Colonic mucosa (tissue), 4 donors: ENCODE measurements around the gene PTPN18. TPM values are rescaled to one million over a fixed set of nuclear protein-coding genes. Genes with fewer than 3 reads are reported as not detected.

Experiments
- DNase-seq: peaks from one replicate; pipeline ENCODE4 v3.0.0-alpha.2; 2020
- H3K27ac ChIP-seq: fragments of 200-600 bp; one replicate; pipeline ENCODE4 v1.8.0; 2021
- H3K27me3 ChIP-seq: fragments of 200-600 bp; one replicate; pipeline ENCODE4 v1.8.0; 2021
- H3K36me3 ChIP-seq: fragments of 200-600 bp; one replicate; pipeline ENCODE4 v1.8.0; 2021
- H3K4me1 ChIP-seq: fragments of 200-600 bp; one replicate; pipeline ENCODE4 v1.8.0; 2021; ENCODE audit warnings: mild to moderate bottlenecking
- H3K4me3 ChIP-seq: fragments of 200-600 bp; one replicate; pipeline ENCODE4 v1.8.0; 2021
- H3K9ac ChIP-seq, 2 donors: one replicate each; pipeline ENCODE4 v1.7.0; 2013; ENCODE audit warnings: control low read depth in 2 of 2, low read depth in 2 of 2, low read length in 2 of 2
- H3K9me3 ChIP-seq: fragments of 200-600 bp; one replicate; pipeline ENCODE4 v1.8.0; 2021
- intact Hi-C: fragments of 100-400 bp; cut with DNase I; formaldehyde crosslinking; loops from one replicate; pipeline ENCODE4 v1.14.1; 2022
- total RNA-seq, 2 donors: library from RNA; stranded (reverse); fragmentation: NEBNext Ultra II Directional in 1 of 2; extraction: Animal tissue kit (Norgen Biotek cat#: 25700) in 1 of 2; gene quantifications; one replicate each; pipeline ENCODE4 v1.2.1, GENCODE V29; 2021
- TF ChIP-seq, protein P1 (sequence below): fragments of 200-600 bp; IDR thresholded peaks from one replicate; pipeline ENCODE4 v1.8.0; 2022; ENCODE audit warnings: antibody characterized with exemption, mild to moderate bottlenecking
- donor health status: healthy.
- donor health status: DM: no; HTN: no; CAD: no.
- donor health status: DM: no; HTN: no; CAD: no.

PTPN18 gene
- total RNA-seq, 2 donors from 2014 or later: 85.0 to 160 TPM

DNA sequence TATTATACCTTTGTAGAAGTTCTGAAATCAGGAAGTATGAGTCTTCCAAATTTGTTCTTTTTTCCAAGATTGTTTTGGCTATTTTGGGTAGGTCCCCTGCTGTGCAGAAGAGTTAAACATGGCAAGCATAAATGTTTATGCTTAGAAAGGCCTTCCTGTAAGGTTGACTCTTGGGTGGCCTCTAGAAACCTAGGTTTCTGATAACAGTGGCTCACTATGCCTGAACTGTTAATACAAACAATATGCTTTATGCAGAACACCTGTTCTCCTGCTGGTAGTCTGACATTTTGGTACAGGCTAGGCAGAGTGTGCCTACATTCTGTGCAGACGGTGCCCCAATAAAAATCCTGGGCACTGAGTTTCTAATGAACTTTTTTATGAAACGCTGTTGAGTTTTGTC lies 10.1 kb downstream of the PTPN18 start:
- Histone ChIP-seq H3K4me1 (no peaks in the 10 kb centered on the region), H3K4me3 (no peak overlapping the region), H3K27me3 (no peaks in the 10 kb centered on the region), H3K27ac (no peak overlapping the region), H3K9ac (no peak overlapping the region), H3K9me3 (no peaks in the 10 kb centered on the region), H3K36me3 (no peaks in the 10 kb centered on the region)
- intact Hi-C loops: no loop called here
- TF ChIP-seq, protein P1, sequence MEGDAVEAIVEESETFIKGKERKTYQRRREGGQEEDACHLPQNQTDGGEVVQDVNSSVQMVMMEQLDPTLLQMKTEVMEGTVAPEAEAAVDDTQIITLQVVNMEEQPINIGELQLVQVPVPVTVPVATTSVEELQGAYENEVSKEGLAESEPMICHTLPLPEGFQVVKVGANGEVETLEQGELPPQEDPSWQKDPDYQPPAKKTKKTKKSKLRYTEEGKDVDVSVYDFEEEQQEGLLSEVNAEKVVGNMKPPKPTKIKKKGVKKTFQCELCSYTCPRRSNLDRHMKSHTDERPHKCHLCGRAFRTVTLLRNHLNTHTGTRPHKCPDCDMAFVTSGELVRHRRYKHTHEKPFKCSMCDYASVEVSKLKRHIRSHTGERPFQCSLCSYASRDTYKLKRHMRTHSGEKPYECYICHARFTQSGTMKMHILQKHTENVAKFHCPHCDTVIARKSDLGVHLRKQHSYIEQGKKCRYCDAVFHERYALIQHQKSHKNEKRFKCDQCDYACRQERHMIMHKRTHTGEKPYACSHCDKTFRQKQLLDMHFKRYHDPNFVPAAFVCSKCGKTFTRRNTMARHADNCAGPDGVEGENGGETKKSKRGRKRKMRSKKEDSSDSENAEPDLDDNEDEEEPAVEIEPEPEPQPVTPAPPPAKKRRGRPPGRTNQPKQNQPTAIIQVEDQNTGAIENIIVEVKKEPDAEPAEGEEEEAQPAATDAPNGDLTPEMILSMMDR: no peak
- DNase-seq: no peak

DNA sequence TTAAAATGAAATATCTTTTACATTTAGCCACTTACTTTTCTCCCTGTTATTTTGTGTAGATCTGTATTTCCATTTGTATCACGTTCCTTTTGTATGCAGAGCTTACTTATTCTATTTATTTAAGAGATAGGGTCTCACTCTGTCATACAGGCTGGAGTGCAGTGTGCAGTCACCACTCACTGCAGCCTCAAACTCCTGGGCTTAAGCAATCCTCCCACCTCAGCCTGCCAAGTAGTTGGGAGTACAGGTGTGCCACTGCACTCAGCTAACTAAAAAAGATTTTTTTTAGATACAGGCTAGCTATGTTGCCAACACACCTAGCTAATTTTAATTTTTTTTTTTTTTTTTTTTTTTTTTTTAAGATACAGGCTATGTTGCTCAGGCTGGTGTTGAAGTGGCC lies 10.9 kb downstream of the PTPN18 start:
- Histone ChIP-seq H3K4me1 (no peaks in the 10 kb centered on the region), H3K9me3 (no peaks in the 10 kb centered on the region), H3K9ac (no peak overlapping the region), H3K27ac (no peak overlapping the region), H3K36me3 (no peaks in the 10 kb centered on the region), H3K27me3 (no peaks in the 10 kb centered on the region), H3K4me3 (no peak overlapping the region)
- TF ChIP-seq, protein P1: no peak
- intact Hi-C loops: no loop called here
- DNase-seq: no peak

DNA sequence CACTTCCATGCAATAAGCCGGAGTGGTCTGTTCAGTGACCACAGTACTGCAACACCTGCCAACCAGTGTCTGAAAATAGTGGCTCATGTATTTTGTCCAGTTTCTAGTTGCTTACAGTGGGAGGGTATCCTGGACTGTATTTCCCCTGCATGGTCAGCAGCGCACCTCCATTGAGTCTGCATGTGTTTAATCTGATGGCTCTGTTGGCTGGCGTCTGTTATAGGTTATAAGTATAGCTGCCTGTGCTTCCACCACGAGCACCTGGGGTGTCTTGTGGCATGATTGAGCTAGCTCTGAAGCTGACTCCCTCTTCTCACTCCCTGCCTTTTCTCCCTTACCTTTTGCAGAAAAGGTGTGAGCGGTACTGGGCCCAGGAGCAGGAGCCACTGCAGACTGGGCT lies 12.9 kb downstream of the PTPN18 start:
- intact Hi-C loops: no loop called here
- Histone ChIP-seq H3K4me1 (no peaks in the 10 kb centered on the region), H3K36me3 (no peaks in the 10 kb centered on the region), H3K9ac (no peak overlapping the region), H3K4me3 (no peak overlapping the region), H3K27me3 (no peaks in the 10 kb centered on the region), H3K9me3 (no peaks in the 10 kb centered on the region), H3K27ac (no peak overlapping the region)
- TF ChIP-seq, protein P1: no peak
- no peak for DNase-seq

DNA sequence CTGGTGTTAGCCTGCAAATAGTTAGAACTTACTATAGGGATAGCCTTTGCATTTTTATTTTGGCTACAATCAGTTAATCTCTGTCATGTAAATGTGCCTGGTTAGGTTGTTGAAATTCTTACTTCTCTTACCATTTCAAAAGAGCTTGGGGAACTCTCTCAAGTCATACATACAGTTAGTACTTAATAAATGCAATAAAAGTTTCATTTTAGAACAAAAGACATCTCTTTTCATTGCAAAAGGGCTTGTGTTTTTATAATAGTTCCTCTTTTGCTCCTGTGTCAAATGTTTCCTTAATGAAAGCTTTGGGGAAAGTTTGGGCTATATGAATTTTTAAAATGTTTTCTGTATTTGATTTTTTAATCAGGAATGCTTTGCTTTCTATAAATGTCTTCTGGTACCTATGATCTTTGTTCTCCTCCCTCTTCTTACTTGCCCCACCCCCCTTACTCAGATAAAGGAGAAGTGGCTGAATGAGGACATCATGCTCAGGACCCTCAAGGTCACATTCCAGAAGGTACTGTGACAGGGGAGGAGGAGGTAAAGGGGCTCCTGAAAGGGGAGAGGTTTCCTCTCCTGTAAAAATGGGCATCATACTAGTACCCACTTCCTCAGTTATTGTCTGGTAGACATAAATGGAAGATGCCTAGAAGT lies 13.6 kb downstream of the PTPN18 start:
- no peak overlapping the region for H3K9ac ChIP-seq
- intact Hi-C loops: no loop called here
- H3K27ac ChIP-seq: no peak overlapping the region
- no peaks in the 10 kb centered on the region for H3K36me3 ChIP-seq
- no peak overlapping the region for H3K4me3 ChIP-seq
- H3K27me3 ChIP-seq: no peaks in the 10 kb centered on the region
- no peak for DNase-seq
- no peaks in the 10 kb centered on the region for H3K9me3 ChIP-seq
- TF ChIP-seq, protein P1: no peak
- H3K4me1 ChIP-seq: no peaks in the 10 kb centered on the region

DNA sequence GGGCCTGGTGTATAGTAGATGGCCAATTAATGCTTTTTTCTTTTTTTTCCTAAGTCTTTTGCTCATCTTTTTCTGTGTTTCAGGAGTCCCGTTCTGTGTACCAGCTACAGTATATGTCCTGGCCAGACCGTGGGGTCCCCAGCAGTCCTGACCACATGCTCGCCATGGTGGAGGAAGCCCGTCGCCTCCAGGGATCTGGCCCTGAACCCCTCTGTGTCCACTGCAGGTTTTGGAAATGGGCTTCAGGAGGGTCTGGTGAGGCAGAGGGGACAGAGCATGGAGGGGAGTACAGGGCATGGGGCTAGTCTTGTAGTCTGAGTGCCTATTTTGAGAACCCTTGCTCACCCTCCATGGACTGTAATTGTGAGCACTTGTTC lies 14.1 kb downstream of the PTPN18 start:
- Histone ChIP-seq H3K9me3 (no peaks in the 10 kb centered on the region), H3K27ac (no peak overlapping the region), H3K4me3 (no peak overlapping the region), H3K27me3 (no peaks in the 10 kb centered on the region), H3K36me3 (no peaks in the 10 kb centered on the region), H3K4me1 (no peaks in the 10 kb centered on the region), H3K9ac (no peak overlapping the region)
- intact Hi-C loops: no loop called here
- TF ChIP-seq, protein P1: no peak
- no peak for DNase-seq
